Uterus (tissue), 4 donors: ENCODE results near the gene C6orf15. TPM values are rescaled to one million over a fixed set of nuclear protein-coding genes. Genes with fewer than 3 reads are reported as not detected.

Experiments used
- DNase-seq, 2 donors: peaks; one replicate each; pipeline ENCODE4 v3.0.0-alpha.2; 2019 to 2020
- H3K27ac ChIP-seq, 2 donors: fragments of 200-600 bp; sonication (generic); 1 replicate in 1 of 2; 2 replicates in 1 of 2; pipeline ENCODE4 v1.5.1; 2016 to 2018
- H3K27me3 ChIP-seq, 2 donors: fragments of 200-600 bp; sonication (generic); one replicate each; pipeline ENCODE4 v1.5.1; 2018 to 2019; ENCODE audit warnings: control low read depth in 1 of 2
- H3K36me3 ChIP-seq, 2 donors: fragments of 200-600 bp; sonication (generic); one replicate each; pipeline ENCODE4 v1.5.1; 2019; ENCODE audit warnings: control low read depth in 1 of 2
- H3K4me1 ChIP-seq, 2 donors: fragments of 200-600 bp; sonication (generic); one replicate each; pipeline ENCODE4 v1.5.1; 2018 to 2019; ENCODE audit warnings: control low read depth in 1 of 2
- H3K4me3 ChIP-seq, 2 donors: fragments of 200-600 bp; sonication (generic); 1 replicate in 1 of 2; 2 replicates in 1 of 2; pipeline ENCODE4 v1.5.1; 2018 to 2019; ENCODE audit warnings: mild to moderate bottlenecking in 1 of 2
- H3K9me3 ChIP-seq, 2 donors: fragments of 200-600 bp; sonication (generic); one replicate each; pipeline ENCODE4 v1.5.1; 2019; ENCODE audit warnings: control low read depth in 1 of 2
- CTCF ChIP-seq, 4 experiments: fragments of 200-600 bp in 2 of 4; fragments of 450-650 bp in 2 of 4; sonication (generic) in 2 of 4; IDR thresholded peaks; one replicate each; pipeline ENCODE4 v1.5.1; 2016 to 2019; ENCODE audit warnings: antibody characterized with exemption in 4 of 4, mild to moderate bottlenecking in 2 of 4, moderate library complexity in 1 of 4
- POLR2A ChIP-seq, 2 donors: fragments of 450-650 bp; IDR thresholded peaks; one replicate each; pipeline ENCODE4 v1.6.1; 2016; ENCODE audit warnings: antibody characterized with exemption in 2 of 2, mild to moderate bottlenecking in 1 of 2, moderate library complexity in 1 of 2
- intact Hi-C: fragments of 100-400 bp; cut with DNase I; formaldehyde crosslinking; loops from one replicate; pipeline ENCODE4 v1.15.1; 2023; ENCODE audit warnings: low total_unique reads
- total RNA-seq, 4 donors: library from RNA; depleted of rRNA in 3 of 4; stranded (reverse); fragments of >200 nt in 3 of 4; gene quantifications; one replicate each; pipeline versions ENCODE4 v1.1.0 to v1.2.4, GENCODE V29; 2014 to 2023
- donor health status: DM: yes; HTN: yes; CAD: no.

The C6orf15 gene
- total RNA-seq = under 1 TPM in 1 of 4 donors, not detected in 3; 0.35 TPM

DNA sequence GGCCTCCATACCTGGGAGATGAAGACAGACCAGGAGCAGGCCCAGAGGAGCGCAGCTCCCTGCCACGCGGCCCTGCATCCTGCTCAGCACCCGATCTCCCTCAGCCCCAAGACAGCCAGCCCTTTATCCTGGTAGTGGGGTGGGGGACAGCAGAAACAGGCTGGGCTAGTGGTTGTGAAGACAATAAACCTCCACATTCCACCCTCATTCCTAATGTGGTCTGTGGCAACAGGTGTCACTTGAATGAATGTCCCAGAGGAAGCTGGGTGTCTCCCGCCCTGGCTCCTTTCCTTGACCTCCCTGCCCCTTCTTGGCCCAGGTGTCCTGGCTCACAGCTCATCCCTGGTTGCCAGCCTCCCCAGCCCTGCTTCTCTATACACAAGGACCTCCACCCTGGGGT lies at the start of gene C6orf15:
Gene C6orf15 (minus strand): TSS at position 98 of the 400 bp plus-strand sequence. CDS start 20 bp downstream, at position 78.
- Histone ChIP-seq H3K9me3 (no peaks in the 10 kb centered on the region), H3K4me3 (no peak within 1 kb of the TSS), H3K36me3 (no peaks in the 10 kb centered on the region), H3K27ac (peak within 1 kb of the TSS in 1 of 2 donors; percentile 91), H3K27me3 (no peaks in the 10 kb centered on the region), H3K4me1 (peaks cover 0 to 8% of the 10 kb centered on the region in 2 donors)
- intact Hi-C loops = no loop called here
- no peak for TF ChIP-seq POLR2A (IDR thresholded peaks at IDR 0.05)
- TF ChIP-seq CTCF (IDR thresholded peaks at IDR 0.05) = no peak
- DNase-seq = no peak

- no peaks in the 10 kb centered on the region for H3K36me3 ChIP-seq
- no peak for DNase-seq
These were observed 49.1 kb upstream of the C6orf15 start for GRCh38 chr6:31161216-31162126.

GRCh38 chr6:31158863-31159855 lies 46.8 kb upstream of the C6orf15 start:
- H3K27me3 ChIP-seq = no peaks in the 10 kb centered on the region
- H3K27ac ChIP-seq = peak overlapping the region; percentile 45 to 72
- H3K36me3 ChIP-seq = no peaks in the 10 kb centered on the region
- peak overlapping the region; percentile 69 to 78 for H3K4me3 ChIP-seq
- intact Hi-C loops = no loop called here
- DNase-seq = no peak
- no peaks in the 10 kb centered on the region for H3K4me1 ChIP-seq
- TF ChIP-seq POLR2A (IDR thresholded peaks at IDR 0.05) (no peak), CTCF (IDR thresholded peaks at IDR 0.05) (no peak)
- H3K9me3 ChIP-seq = no peaks in the 10 kb centered on the region

More at GRCh38 chr6:31161216-31162126, 49.1 kb upstream of the C6orf15 start:
- no peaks in the 10 kb centered on the region for H3K27me3 ChIP-seq
- H3K4me3 ChIP-seq = no peak overlapping the region
- no peaks in the 10 kb centered on the region for H3K4me1 ChIP-seq
- TF ChIP-seq POLR2A (IDR thresholded peaks at IDR 0.05) (no peak), CTCF (IDR thresholded peaks at IDR 0.05) (no peak)
- intact Hi-C loops = no loop called here
- H3K27ac ChIP-seq = no peak overlapping the region
- H3K9me3 ChIP-seq = no peaks in the 10 kb centered on the region

- DNase-seq = peak; percentile 99 to 100
- intact Hi-C loops = no loop called here
- no peaks in the 10 kb centered on the region for H3K4me1 ChIP-seq
- H3K27ac ChIP-seq = peak within 1 kb of the TSS; percentile 86 to 87
- peak within 1 kb of the TSS; percentile 69 to 78 for H3K4me3 ChIP-seq
- H3K27me3 ChIP-seq = no peaks in the 10 kb centered on the region
- TF ChIP-seq POLR2A (IDR thresholded peaks at IDR 0.05) = peak; percentile 42 to 74
- peak in 2 of 4 experiments; percentile 3 to 6 for TF ChIP-seq CTCF (IDR thresholded peaks at IDR 0.05)
- no peaks in the 10 kb centered on the region for H3K9me3 ChIP-seq
- H3K36me3 ChIP-seq = no peaks in the 10 kb centered on the region
These were observed 45.9 kb upstream of the C6orf15 start, which contains the start of gene TCF19 for GRCh38 chr6:31158140-31158862. Gene TCF19 (plus strand): TSS chr6:31158589. CDS start chr6:31159470, 881 bp downstream.
